Thyroid gland (tissue), 4 donors: Measurements from ENCODE around the gene EIF3D.

Source experiments
- CTCF ChIP-seq, 6 experiments: fragments of 200-600 bp in 3 of 6; fragments of 450-650 bp in 3 of 6; sonication (generic) in 3 of 6; IDR thresholded peaks; one replicate each; pipeline ENCODE4 v1.5.1; 2016 to 2019; ENCODE audit warnings: antibody characterized with exemption in 6 of 6, mild to moderate bottlenecking in 2 of 6, inconsistent platforms in 1 of 6, moderate library complexity in 1 of 6
- POLR2A ChIP-seq, 2 donors: fragments of 450-650 bp; IDR thresholded peaks; one replicate each; pipeline ENCODE4 v1.6.1; 2017; ENCODE audit warnings: antibody characterized with exemption in 2 of 2, mild to moderate bottlenecking in 2 of 2, moderate library complexity in 1 of 2

- TF ChIP-seq CTCF (IDR thresholded peaks at IDR 0.05) = no peak
- no peak for TF ChIP-seq POLR2A (IDR thresholded peaks at IDR 0.05)
These were observed 36.9 kb downstream of the EIF3D start for GRCh38 chr22:36492109-36492508.
